Omental fat pad (tissue), 4 donors: ENCODE results near the gene OR5AP2. TPM values are rescaled to one million over a fixed set of nuclear protein-coding genes. Genes with fewer than 3 reads are reported as not detected.
"Not testable (repeated sequence)": the region's sequence is repeated elsewhere in the genome, so short reads cannot be mapped to it uniquely, and the experiment has no call there.

Experiments used
- ATAC-seq: fragments of 150-250 bp; one replicate; pipeline ENCODE4 v1.9.1; 2016; ENCODE audit warnings: mild to moderate bottlenecking, moderate library complexity; ENCODE audit not compliant: low FRiP score
- DNase-seq: peaks from one replicate; pipeline ENCODE4 v3.0.0-alpha.2; 2019; ENCODE audit warnings: low spot score
- small RNA-seq: library from RNA; depleted of rRNA; stranded (forward); fragments of <200 nt; gene quantifications from one replicate; pipeline ENCODE3, GENCODE V24; 2016
- total RNA-seq, 4 donors: library from RNA; depleted of rRNA; stranded (reverse); fragments of >200 nt; gene quantifications; one replicate each; pipeline ENCODE4 v1.1.0, GENCODE V29; 2016
- TF ChIP-seq, protein P1 (sequence below), 3 donors: fragments of 450-650 bp; IDR thresholded peaks; one replicate each; pipeline ENCODE4 v1.5.1; 2016 to 2017; ENCODE audit warnings: antibody characterized with exemption in 3 of 3, mild to moderate bottlenecking in 3 of 3, moderate library complexity in 2 of 3

The OR5AP2 gene
- total RNA-seq, 4 donors from 2014 or later = not detected

DNA sequence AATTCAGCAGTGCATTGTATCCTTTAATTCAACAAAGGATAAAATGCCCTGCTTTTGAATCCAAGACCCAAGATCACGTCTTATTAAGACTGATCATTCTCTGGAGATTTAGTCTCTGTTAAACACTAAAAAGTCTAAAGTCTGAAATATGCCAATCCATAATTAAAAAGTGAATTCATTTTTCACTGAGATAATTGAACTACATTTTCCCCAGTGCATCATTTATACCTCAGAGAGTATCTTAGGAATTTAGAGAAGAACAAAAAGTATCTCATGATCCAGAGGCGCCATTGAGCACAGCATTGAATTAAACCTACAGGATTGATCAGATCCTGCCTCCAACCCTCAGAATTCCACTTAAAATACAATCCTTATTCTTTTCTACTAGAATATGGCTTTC lies 5.4 kb downstream of the OR5AP2 start:
- DNase-seq = no peak
- TF ChIP-seq, protein P1, sequence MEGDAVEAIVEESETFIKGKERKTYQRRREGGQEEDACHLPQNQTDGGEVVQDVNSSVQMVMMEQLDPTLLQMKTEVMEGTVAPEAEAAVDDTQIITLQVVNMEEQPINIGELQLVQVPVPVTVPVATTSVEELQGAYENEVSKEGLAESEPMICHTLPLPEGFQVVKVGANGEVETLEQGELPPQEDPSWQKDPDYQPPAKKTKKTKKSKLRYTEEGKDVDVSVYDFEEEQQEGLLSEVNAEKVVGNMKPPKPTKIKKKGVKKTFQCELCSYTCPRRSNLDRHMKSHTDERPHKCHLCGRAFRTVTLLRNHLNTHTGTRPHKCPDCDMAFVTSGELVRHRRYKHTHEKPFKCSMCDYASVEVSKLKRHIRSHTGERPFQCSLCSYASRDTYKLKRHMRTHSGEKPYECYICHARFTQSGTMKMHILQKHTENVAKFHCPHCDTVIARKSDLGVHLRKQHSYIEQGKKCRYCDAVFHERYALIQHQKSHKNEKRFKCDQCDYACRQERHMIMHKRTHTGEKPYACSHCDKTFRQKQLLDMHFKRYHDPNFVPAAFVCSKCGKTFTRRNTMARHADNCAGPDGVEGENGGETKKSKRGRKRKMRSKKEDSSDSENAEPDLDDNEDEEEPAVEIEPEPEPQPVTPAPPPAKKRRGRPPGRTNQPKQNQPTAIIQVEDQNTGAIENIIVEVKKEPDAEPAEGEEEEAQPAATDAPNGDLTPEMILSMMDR (IDR thresholded peaks at IDR 0.05) = no peak
- ATAC-seq = no peak

DNA sequence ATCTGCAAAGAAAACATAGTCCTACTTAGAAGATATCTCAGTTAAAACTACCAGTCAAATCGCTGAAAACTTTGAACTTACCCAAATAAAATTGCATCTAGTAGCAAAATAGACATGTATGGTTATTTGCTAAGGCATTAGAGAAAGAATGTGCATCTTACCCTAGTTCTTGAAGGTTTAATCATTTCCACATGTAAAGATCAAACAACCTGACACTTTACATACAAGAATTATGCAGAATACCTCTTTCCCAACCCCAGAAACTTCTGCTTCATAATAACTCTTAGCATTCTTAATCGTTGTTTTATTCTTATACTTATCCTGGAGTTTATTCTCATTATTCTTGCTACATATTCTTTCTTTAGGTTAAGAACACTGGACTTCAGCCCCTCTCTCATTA lies 9.9 kb downstream of the OR5AP2 start:
- no peak for ATAC-seq
- TF ChIP-seq, protein P1 (IDR thresholded peaks at IDR 0.05) = no peak
- no peak for DNase-seq

GRCh38 chr11:56625946-56626345 lies 16.3 kb downstream of the OR5AP2 start:
- TF ChIP-seq, protein P1 (IDR thresholded peaks at IDR 0.05) = no peak
- DNase-seq (no peak), ATAC-seq (no peak)

- peak; percentile 97 for ATAC-seq
Measured at GRCh38 chr11:56624661-56625110, 17.6 kb downstream of the OR5AP2 start.

DNA sequence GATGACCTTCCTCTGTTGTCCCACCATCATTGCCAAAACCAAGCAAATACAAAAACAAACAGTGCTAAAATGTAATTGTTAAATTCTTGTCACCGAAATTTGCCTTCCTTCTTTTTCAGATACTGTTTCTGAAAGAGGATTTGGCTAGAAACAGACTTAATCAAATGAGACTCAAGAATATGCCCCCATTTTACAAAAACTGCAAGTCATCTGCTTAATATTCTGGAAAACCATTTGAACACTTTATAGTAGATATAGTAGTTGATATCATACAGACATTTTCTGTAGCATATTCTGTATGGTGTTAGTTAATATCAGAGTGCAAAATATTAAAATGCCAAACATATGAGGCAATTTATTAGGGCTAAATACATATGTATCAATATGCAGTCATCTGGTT lies 31.1 kb downstream of the OR5AP2 start:
- TF ChIP-seq, protein P1 (IDR thresholded peaks at IDR 0.05) = no peak
- ATAC-seq (no peak), DNase-seq (no peak)

More at GRCh38 chr11:56624661-56625110, 17.6 kb downstream of the OR5AP2 start:
- TF ChIP-seq, protein P1 (IDR thresholded peaks at IDR 0.05) = no peak
- no peak for DNase-seq

DNA sequence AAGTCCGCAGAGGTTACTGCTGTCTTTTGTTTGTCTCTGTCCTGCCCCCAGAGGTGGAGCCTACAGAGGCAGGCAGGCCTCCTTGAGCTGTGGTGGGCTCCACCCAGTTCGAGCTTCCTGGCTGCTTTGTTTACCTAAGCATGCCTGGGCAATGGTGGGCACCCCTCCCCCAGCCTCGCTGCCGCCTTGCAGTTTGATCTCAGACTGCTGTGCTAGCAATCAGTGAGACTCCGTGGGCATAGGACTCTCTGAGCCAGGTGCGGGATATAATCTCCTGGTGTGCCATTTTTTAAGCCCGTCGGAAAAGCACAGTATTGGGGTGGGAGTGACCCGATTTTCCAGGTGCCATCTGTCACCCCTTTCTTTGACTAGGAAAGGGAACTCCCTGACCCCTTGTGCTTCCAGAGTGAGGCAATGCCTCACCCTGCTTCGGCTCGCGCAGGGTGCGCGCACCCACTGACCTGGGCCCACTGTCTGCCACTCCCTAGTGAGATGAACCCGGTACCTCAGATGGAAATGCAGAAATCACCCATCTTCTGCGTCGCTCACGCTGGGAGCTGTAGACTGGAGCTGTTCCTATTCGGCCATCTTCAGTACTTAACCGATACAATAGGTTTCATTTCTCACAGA lies 50.0 kb downstream of the OR5AP2 start:
- DNase-seq, ATAC-seq: not testable (repeated sequence)

Small RNA genes lying within 50 kb of the gene (small RNA-seq; reads per million reads assigned to genes)
- not detected for gene AP004245.1

Other genes starting within 250 kb of the OR5AP2 start
- not detected for gene OR5AL1, start 229.7 kb downstream of the OR5AP2 start, total RNA-seq
- not detected for gene OR5M3, start 169.1 kb downstream of the OR5AP2 start, total RNA-seq
- not detected for gene OR5M8, start 151.1 kb downstream of the OR5AP2 start, total RNA-seq
- gene OR5M11, start 99.2 kb downstream of the OR5AP2 start, total RNA-seq = not detected
- not detected for gene OR5M10, start 64.7 kb downstream of the OR5AP2 start, total RNA-seq
- gene OR5M1, start 27.6 kb downstream of the OR5AP2 start, total RNA-seq = not detected
- not detected for gene OR5AR1, start 21.2 kb upstream of the OR5AP2 start, total RNA-seq
- not detected for gene OR9G1, start 56.7 kb upstream of the OR5AP2 start, total RNA-seq
- not detected for gene OR9G4, start 106.3 kb upstream of the OR5AP2 start, total RNA-seq